Transverse colon (tissue), 4 donors: Measurements from ENCODE around the gene ABLIM2. TPM values are rescaled to one million over a fixed set of nuclear protein-coding genes. Genes with fewer than 3 reads are reported as not detected.
A peak's percentile ranks its signal among the peaks of the same experiment; 100 is the strongest.

Source experiments
- DNase-seq: peaks from one replicate; pipeline ENCODE4 v3.0.0-alpha.2; 2019
- H3K27ac ChIP-seq, 4 donors: fragments of 200-600 bp; sonication (generic); 2 replicates each; pipeline ENCODE4 v1.5.1; 2016 to 2018; ENCODE audit warnings: inconsistent platforms in 4 of 4
- H3K27me3 ChIP-seq: fragments of 200-600 bp; sonication (generic); 2 replicates; pipeline ENCODE4 v1.5.1; 2017; ENCODE audit warnings: inconsistent platforms
- H3K36me3 ChIP-seq, 4 donors: fragments of 200-600 bp; sonication (generic); 2 replicates each; pipeline ENCODE4 v1.5.1; 2017 to 2019; ENCODE audit warnings: inconsistent platforms in 4 of 4
- H3K4me1 ChIP-seq, 4 donors: fragments of 200-600 bp; sonication (generic); 2 replicates each; pipeline ENCODE4 v1.5.1; 2017 to 2020; ENCODE audit warnings: inconsistent platforms in 4 of 4
- H3K4me3 ChIP-seq, 4 donors: fragments of 200-600 bp; sonication (generic); 1 replicate in 1 of 4; 2 replicates in 3 of 4; pipeline versions ENCODE4 v1.5.1 to v1.6.1; 2017 to 2019; ENCODE audit warnings: inconsistent platforms in 4 of 4
- H3K9me3 ChIP-seq, 2 donors: fragments of 200-600 bp; sonication (generic); 2 replicates each; pipeline ENCODE4 v1.5.1; 2017 to 2019; ENCODE audit warnings: inconsistent platforms in 2 of 2
- CTCF ChIP-seq, 5 experiments: fragments of 200-600 bp in 3 of 5; fragments of 450-650 bp in 2 of 5; sonication (generic) in 3 of 5; IDR thresholded peaks; 1 replicate in 2 of 5; 2 replicates in 3 of 5; pipeline ENCODE4 v1.5.1; 2016 to 2017; ENCODE audit warnings: antibody characterized with exemption in 5 of 5, inconsistent platforms in 3 of 5, mild to moderate bottlenecking in 2 of 5, moderate library complexity in 1 of 5
- EP300 ChIP-seq: sonication (generic); formaldehyde crosslinking; IDR thresholded peaks from one replicate; pipeline ENCODE4 v1.6.1; 2017; ENCODE audit warnings: antibody characterized with exemption, low read depth
- POLR2A ChIP-seq: fragments of 450-650 bp; IDR thresholded peaks from one replicate; pipeline ENCODE4 v1.6.1; 2016; ENCODE audit warnings: antibody characterized with exemption, mild to moderate bottlenecking, moderate library complexity
- POLR2AphosphoS5 ChIP-seq, 3 donors: sonication (generic); formaldehyde crosslinking; IDR thresholded peaks; one replicate each; pipeline ENCODE4 v1.6.1; 2016; ENCODE audit warnings: antibody characterized with exemption in 3 of 3
- WGBS, 2 donors: methylation state at CpG; one replicate each; pipeline ENCODE4 v1.1.5; 2018; ENCODE audit warnings: low coverage in 1 of 2; 5-methylcytosine and 5-hydroxymethylcytosine counted together
- in situ Hi-C, 4 donors: fragments of 200-750 bp; cut with MboI; loops; one replicate each; pipeline versions ENCODE4 v1.15.0 to v1.15.1; 2017; ENCODE audit warnings: low sequenced_read_pairs in 3 of 4, low pct_ligation_motif_present in 1 of 4, low pct_unique_long_range_greater_than_20kb in 1 of 4
- intact Hi-C: fragments of 100-400 bp; cut with DNase I; formaldehyde crosslinking; loops from one replicate; pipeline ENCODE4 v1.15.1; 2023; ENCODE audit warnings: low total_unique reads
- total RNA-seq, 4 donors: library from RNA; depleted of rRNA; stranded (reverse); fragments of >200 nt; gene quantifications; one replicate each; pipeline ENCODE4 v1.1.0, GENCODE V29; 2016

ABLIM2 gene
- total RNA-seq, 4 donors from 2014 or later: 3.2 to 58.4 (median 14.2) TPM

GRCh38 chr4:8115203-8115520 lies 43.5 kb downstream of the ABLIM2 start:
- peak overlapping the region in 2 of 4 donors; percentile 81 to 86 for H3K27ac ChIP-seq
- no peaks in the 10 kb centered on the region for H3K9me3 ChIP-seq
- no peak overlapping the region for H3K4me3 ChIP-seq
- H3K27me3 ChIP-seq: no peaks in the 10 kb centered on the region
- WGBS, 2 donors: 69% methylated on average over 5 of the region's 5 CpGs; no CpG with 5 or more reads in 1 of the 2 donors
- in situ Hi-C loops (no loop called here), intact Hi-C loops (no loop called here)
- TF ChIP-seq POLR2A: no peak
- TF ChIP-seq POLR2AphosphoS5 (IDR thresholded peaks at IDR 0.05): no peak
- TF ChIP-seq EP300: no peak
- no peaks in the 10 kb centered on the region for H3K36me3 ChIP-seq
- no peak for DNase-seq
- peaks cover 9 to 30% (median 19%) of the 10 kb centered on the region in 4 donors for H3K4me1 ChIP-seq

GRCh38 chr4:8114456-8115202 lies 44.0 kb downstream of the ABLIM2 start:
- DNase-seq: peak; percentile 46
- in situ Hi-C loops: no loop called here
- H3K36me3 ChIP-seq: no peaks in the 10 kb centered on the region
- H3K9me3 ChIP-seq: no peaks in the 10 kb centered on the region
- no peak overlapping the region for H3K4me3 ChIP-seq
- TF ChIP-seq POLR2AphosphoS5 (IDR thresholded peaks at IDR 0.05): no peak
- TF ChIP-seq EP300: no peak
- no peak for TF ChIP-seq POLR2A
- no peak for TF ChIP-seq CTCF (IDR thresholded peaks at IDR 0.05)
- H3K27me3 ChIP-seq: no peaks in the 10 kb centered on the region
- intact Hi-C loops: no loop called here
- peaks cover 9 to 30% (median 19%) of the 10 kb centered on the region in 4 donors for H3K4me1 ChIP-seq
- 56% methylated on average over 21 of the region's 21 CpGs; no CpG with 5 or more reads in 1 of the 2 donors for WGBS, 2 donors
- peak overlapping the region; percentile 81 to 87 (median 84) for H3K27ac ChIP-seq

GRCh38 chr4:8113611-8114377 lies 44.8 kb downstream of the ABLIM2 start:
- Histone ChIP-seq H3K9me3 (no peaks in the 10 kb centered on the region), H3K4me3 (peak overlapping the region in 1 of 4 donors; percentile 8), H3K27me3 (no peaks in the 10 kb centered on the region), H3K27ac (peak overlapping the region; percentile 81 to 87 (median 84)), H3K36me3 (no peaks in the 10 kb centered on the region), H3K4me1 (peaks cover 9 to 30% (median 19%) of the 10 kb centered on the region in 4 donors)
- TF ChIP-seq POLR2AphosphoS5 (IDR thresholded peaks at IDR 0.05): peak in 1 of 3 donors; percentile 0
- TF ChIP-seq EP300: no peak
- no peak for TF ChIP-seq POLR2A
- no peak for DNase-seq
- 40 to 49% methylated on average over 2 to 13 of the region's 15 CpGs for WGBS, 2 donors
- in situ Hi-C loops (no loop called here), intact Hi-C loops (no loop called here)

GRCh38 chr4:8112672-8113071 lies 45.9 kb downstream of the ABLIM2 start:
- DNase-seq: peak; percentile 39
- Histone ChIP-seq H3K27me3 (no peaks in the 10 kb centered on the region), H3K36me3 (no peaks in the 10 kb centered on the region), H3K27ac (peak overlapping the region; percentile 81 to 87 (median 84)), H3K9me3 (no peaks in the 10 kb centered on the region), H3K4me3 (no peak overlapping the region), H3K4me1 (peaks cover 9 to 35% (median 21%) of the 10 kb centered on the region in 4 donors)
- WGBS, 2 donors: 55 to 74% methylated on average over 3 to 10 of the region's 10 CpGs
- TF ChIP-seq POLR2AphosphoS5 (IDR thresholded peaks at IDR 0.05) (peak in 1 of 3 donors; percentile 50), EP300 (no peak), POLR2A (no peak)
- in situ Hi-C loops: no loop called here
- intact Hi-C loops: no loop called here

- Histone ChIP-seq H3K9me3 (no peaks in the 10 kb centered on the region), H3K4me1 (peaks cover 9 to 35% (median 21%) of the 10 kb centered on the region in 4 donors), H3K27ac (peak overlapping the region in 1 of 4 donors; percentile 83), H3K4me3 (no peak overlapping the region), H3K27me3 (no peaks in the 10 kb centered on the region), H3K36me3 (no peaks in the 10 kb centered on the region)
- in situ Hi-C loops (no loop called here), intact Hi-C loops (no loop called here)
- WGBS, 2 donors: 67 to 70% methylated on average over 1 to 9 of the region's 9 CpGs
- TF ChIP-seq CTCF (IDR thresholded peaks at IDR 0.05): no peak
- no peak for TF ChIP-seq EP300
- TF ChIP-seq POLR2AphosphoS5 (IDR thresholded peaks at IDR 0.05): no peak
- TF ChIP-seq POLR2A: no peak
- DNase-seq: no peak
Measured at GRCh38 chr4:8112036-8112576, 46.5 kb downstream of the ABLIM2 start.
